Liver (tissue), 3 donors: Measurements from ENCODE around the gene KIAA0753.

ENCODE experiments used
- CTCF ChIP-seq: fragments of 150-350 bp; IDR thresholded peaks from 2 replicates; pipeline ENCODE4 v1.5.1; 2017; ENCODE audit warnings: improper control_type of control experiment, low read depth, low read length; ENCODE audit not compliant: missing input control
- JUND ChIP-seq, 2 donors: IDR thresholded peaks; 2 replicates each; pipeline ENCODE4 v1.6.1; 2016; ENCODE audit warnings: antibody characterized with exemption in 2 of 2
- MAX ChIP-seq: IDR thresholded peaks from 2 replicates; pipeline ENCODE4 v1.6.1; 2016; ENCODE audit warnings: antibody characterized with exemption
- TAF1 ChIP-seq: conservative IDR thresholded peaks from 2 replicates; pipeline ENCODE4 v1.6.1; 2016; ENCODE audit warnings: antibody characterized with exemption, mild to moderate bottlenecking
- donor health status: healthy.
- donor health status: healthy.

GRCh38 chr17:6571452-6571781 lies 69.1 kb downstream of the KIAA0753 start:
- TF ChIP-seq CTCF, result no peak
- no peak for TF ChIP-seq TAF1
- no peak for TF ChIP-seq MAX
- no peak for TF ChIP-seq JUND (IDR thresholded peaks at IDR 0.05)
